KMS-11 (cell line): Measurements from ENCODE around the gene TCF7L1.

Source experiments
- H2AFZ ChIP-seq: fragments of 200-600 bp; sonication (generic); 2 replicates; pipeline ENCODE4 v1.6.1; 2016; ENCODE audit warnings: antibody characterized with exemption, mixed run types, low read depth
- H3K27ac ChIP-seq: fragments of 200-600 bp; sonication (generic); 2 replicates; pipeline ENCODE4 v1.6.1; 2016; ENCODE audit warnings: mild to moderate bottlenecking, mixed run types
- H3K27me3 ChIP-seq: fragments of 200-600 bp; sonication (generic); 2 replicates; pipeline ENCODE4 v1.6.1; 2017; ENCODE audit warnings: mild to moderate bottlenecking, low read depth, mixed run types, moderate library complexity; ENCODE audit not compliant: insufficient read depth
- H3K36me3 ChIP-seq: fragments of 200-600 bp; sonication (generic); 2 replicates; pipeline ENCODE4 v1.6.1; 2017; ENCODE audit warnings: mild to moderate bottlenecking, mixed run types; ENCODE audit not compliant: insufficient read depth
- H3K4me1 ChIP-seq: fragments of 200-600 bp; sonication (generic); 2 replicates; pipeline ENCODE4 v1.6.1; 2016; ENCODE audit warnings: mild to moderate bottlenecking, low read depth, mixed run types; ENCODE audit not compliant: poor library complexity, severe bottlenecking
- H3K4me2 ChIP-seq: fragments of 200-600 bp; sonication (generic); 2 replicates; pipeline ENCODE4 v1.7.0; 2016; ENCODE audit warnings: mild to moderate bottlenecking, mixed run types
- H3K4me3 ChIP-seq: fragments of 200-600 bp; sonication (generic); IDR thresholded peaks from 2 replicates; pipeline ENCODE4 v1.6.1; 2017; ENCODE audit warnings: low read depth, low read length, mixed read lengths; ENCODE audit not compliant: insufficient read depth
- H3K79me2 ChIP-seq: fragments of 200-600 bp; sonication (generic); 2 replicates; pipeline ENCODE4 v1.6.1; 2016; ENCODE audit warnings: low read depth, mixed run types; ENCODE audit not compliant: insufficient read depth
- H3K9ac ChIP-seq: fragments of 200-600 bp; sonication (generic); 2 replicates; pipeline ENCODE4 v1.6.1; 2016; ENCODE audit warnings: mild to moderate bottlenecking, mixed run types
- H4K20me1 ChIP-seq: fragments of 200-600 bp; sonication (generic); 2 replicates; pipeline ENCODE4 v1.6.1; 2016; ENCODE audit warnings: mild to moderate bottlenecking, mixed run types; ENCODE audit not compliant: insufficient read depth
- CTCF ChIP-seq: fragments of 200-600 bp; sonication (generic); conservative IDR thresholded peaks from 2 replicates; pipeline ENCODE4 v1.6.1; 2017; ENCODE audit warnings: low read depth, mild to moderate bottlenecking, antibody characterized with exemption, low read length, moderate library complexity, mixed read lengths

The TCF7L1 gene

GRCh38 chr2:85236084-85236483 lies 102.9 kb downstream of the TCF7L1 start:
- H3K27me3 ChIP-seq, result no peaks in the 10 kb centered on the region
- no peak overlapping the region for H3K4me2 ChIP-seq
- H3K27ac ChIP-seq, result no peak overlapping the region
- H2AFZ ChIP-seq, result no peak overlapping the region
- no peak overlapping the region for H3K4me3 ChIP-seq
- H4K20me1 ChIP-seq, result no peaks in the 10 kb centered on the region
- H3K4me1 ChIP-seq, result no peaks in the 10 kb centered on the region
- no peak for TF ChIP-seq CTCF
- no peaks in the 10 kb centered on the region for H3K36me3 ChIP-seq
- no peak overlapping the region for H3K9ac ChIP-seq
- H3K79me2 ChIP-seq, result no peaks in the 10 kb centered on the region

GRCh38 chr2:85237849-85238565 lies 104.8 kb downstream of the TCF7L1 start:
- Histone ChIP-seq H3K9ac (no peak overlapping the region), H3K79me2 (no peaks in the 10 kb centered on the region), H3K4me2 (no peak overlapping the region), H3K27ac (no peak overlapping the region), H3K4me3 (no peak overlapping the region), H3K36me3 (no peaks in the 10 kb centered on the region), H3K4me1 (no peaks in the 10 kb centered on the region), H2AFZ (no peak overlapping the region), H4K20me1 (no peaks in the 10 kb centered on the region), H3K27me3 (no peaks in the 10 kb centered on the region)
- no peak for TF ChIP-seq CTCF

GRCh38 chr2:85238607-85239006 lies 105.4 kb downstream of the TCF7L1 start:
- Histone ChIP-seq H3K9ac (no peak overlapping the region), H3K36me3 (no peaks in the 10 kb centered on the region), H3K4me1 (no peaks in the 10 kb centered on the region), H4K20me1 (no peaks in the 10 kb centered on the region), H3K79me2 (no peaks in the 10 kb centered on the region), H3K4me2 (no peak overlapping the region), H2AFZ (no peak overlapping the region), H3K27me3 (no peaks in the 10 kb centered on the region), H3K4me3 (no peak overlapping the region), H3K27ac (no peak overlapping the region)
- no peak for TF ChIP-seq CTCF

GRCh38 chr2:85239102-85239501 lies 105.9 kb downstream of the TCF7L1 start:
- Histone ChIP-seq H3K27ac (no peak overlapping the region), H2AFZ (no peak overlapping the region), H3K4me3 (no peak overlapping the region), H4K20me1 (no peaks in the 10 kb centered on the region), H3K9ac (no peak overlapping the region), H3K36me3 (no peaks in the 10 kb centered on the region), H3K79me2 (no peaks in the 10 kb centered on the region), H3K4me2 (no peak overlapping the region), H3K4me1 (no peaks in the 10 kb centered on the region), H3K27me3 (no peaks in the 10 kb centered on the region)
- no peak for TF ChIP-seq CTCF
